Measurements from ENCODE around the gene DOK7.

DOK7 gene

GRCh38 chr4:3462790-3463415 lies at the start of gene DOK7:
Gene DOK7, plus strand, starts transcription at chr4:3463306. Its CDS starts 70 bp downstream, at chr4:3463376.
- DNase-seq: no peak

GRCh38 chr4:3413675-3414420 lies 49.3 kb upstream of the DOK7 start:
- no peak for DNase-seq

GRCh38 chr4:3414421-3415279 lies 48.5 kb upstream of the DOK7 start:
- no peak for DNase-seq

GRCh38 chr4:3415471-3416141 lies 47.5 kb upstream of the DOK7 start:
- no peak for DNase-seq

- no peak for DNase-seq
Measured at GRCh38 chr4:3416270-3416669, 46.8 kb upstream of the DOK7 start.

GRCh38 chr4:3416821-3417221 lies 46.3 kb upstream of the DOK7 start:
- no peak for DNase-seq

- DNase-seq: no peak
Measured at GRCh38 chr4:3417448-3417847, 45.7 kb upstream of the DOK7 start.

GRCh38 chr4:3418029-3418762 lies 44.9 kb upstream of the DOK7 start:
- DNase-seq: no peak

GRCh38 chr4:3419836-3420605 lies 43.1 kb upstream of the DOK7 start:
- DNase-seq: no peak

GRCh38 chr4:3420606-3420955 lies 42.5 kb upstream of the DOK7 start:
- no peak for DNase-seq

GRCh38 chr4:3420956-3421355 lies 42.1 kb upstream of the DOK7 start:
- no peak for DNase-seq

- no peak for DNase-seq
Measured at GRCh38 chr4:3421470-3421869, 41.6 kb upstream of the DOK7 start.

- no peak for DNase-seq
Measured at GRCh38 chr4:3422241-3422801, 40.8 kb upstream of the DOK7 start.

GRCh38 chr4:3422808-3423297 lies 40.3 kb upstream of the DOK7 start:
- no peak for DNase-seq

- DNase-seq: no peak
Measured at GRCh38 chr4:3423406-3423805, 39.7 kb upstream of the DOK7 start.

- DNase-seq: no peak
Measured at GRCh38 chr4:3423952-3424351, 39.2 kb upstream of the DOK7 start.

- DNase-seq: no peak
Measured at GRCh38 chr4:3424522-3425095, 38.5 kb upstream of the DOK7 start.

- no peak for DNase-seq
Measured at GRCh38 chr4:3426465-3427133, 36.5 kb upstream of the DOK7 start.

GRCh38 chr4:3427134-3427476 lies 36.0 kb upstream of the DOK7 start:
- DNase-seq: no peak

- DNase-seq: no peak
Measured at GRCh38 chr4:3427706-3428446, 35.2 kb upstream of the DOK7 start.

Data from right forelimb (tissue), 1 donor.